ENCODE measurements around the gene PLEKHA8.

Gene PLEKHA8

GRCh38 chr7:29990931-29991330 is 37.3 kb upstream of the PLEKHA8 start:
- ChIA-PET CTCF (interaction anchor here (0.6 kb wide), 1 partner anchor 40 kb away, joined by 3 read pairs; no protein-coding TSS in a partner anchor), POLR2A (ENCODE audit: low non-redundant PET) (no interaction called here)
- H3K27ac ChIP-seq, result no peak overlapping the region
- DNase-seq (ENCODE audit: low spot score), result no peak
- no peak for TF ChIP-seq CTCF (conservative IDR thresholded peaks at IDR 0.05; ENCODE audit: low read depth)

- CTCF ChIA-PET, result no interaction called here
- TF ChIP-seq CTCF (conservative IDR thresholded peaks at IDR 0.05; ENCODE audit: low read depth), result no peak
- no peak for DNase-seq (ENCODE audit: low spot score)
- no peak overlapping the region for H3K27ac ChIP-seq
- POLR2A ChIA-PET (ENCODE audit: low non-redundant PET), result no interaction called here
Measured at GRCh38 chr7:29991937-29992336, 36.3 kb upstream of the PLEKHA8 start.

GRCh38 chr7:29993140-29993539 is 35.1 kb upstream of the PLEKHA8 start:
- DNase-seq (ENCODE audit: low spot score), result no peak
- POLR2A ChIA-PET (ENCODE audit: low non-redundant PET), result no interaction called here
- no peak for TF ChIP-seq CTCF (conservative IDR thresholded peaks at IDR 0.05; ENCODE audit: low read depth)
- CTCF ChIA-PET, result interaction anchor here (0.6 kb wide), 1 partner anchor 555 kb away, joined by 3 read pairs; no protein-coding TSS in a partner anchor
- H3K27ac ChIP-seq, result no peak overlapping the region

GRCh38 chr7:29995652-29996051 is 32.6 kb upstream of the PLEKHA8 start:
- no peak for DNase-seq (ENCODE audit: low spot score)
- ChIA-PET POLR2A (ENCODE audit: low non-redundant PET) (no interaction called here), CTCF (no interaction called here)
- TF ChIP-seq CTCF (conservative IDR thresholded peaks at IDR 0.05; ENCODE audit: low read depth), result no peak
- no peak overlapping the region for H3K27ac ChIP-seq

GRCh38 chr7:29996321-29996720 is 31.9 kb upstream of the PLEKHA8 start:
- H3K27ac ChIP-seq, result no peak overlapping the region
- DNase-seq (ENCODE audit: low spot score), result no peak
- CTCF ChIA-PET, result no interaction called here
- no peak for TF ChIP-seq CTCF (conservative IDR thresholded peaks at IDR 0.05; ENCODE audit: low read depth)
- POLR2A ChIA-PET (ENCODE audit: low non-redundant PET), result no interaction called here

GRCh38 chr7:29998489-29998888 is 29.7 kb upstream of the PLEKHA8 start:
- no peak overlapping the region for H3K27ac ChIP-seq
- ChIA-PET CTCF (no interaction called here), POLR2A (ENCODE audit: low non-redundant PET) (no interaction called here)

More at GRCh38 chr7:29998489-29998888, 29.7 kb upstream of the PLEKHA8 start:
- DNase-seq (ENCODE audit: low spot score), result no peak
- TF ChIP-seq CTCF (conservative IDR thresholded peaks at IDR 0.05; ENCODE audit: low read depth), result no peak
